Measurements from ENCODE around the gene SIN3A.

DNA sequence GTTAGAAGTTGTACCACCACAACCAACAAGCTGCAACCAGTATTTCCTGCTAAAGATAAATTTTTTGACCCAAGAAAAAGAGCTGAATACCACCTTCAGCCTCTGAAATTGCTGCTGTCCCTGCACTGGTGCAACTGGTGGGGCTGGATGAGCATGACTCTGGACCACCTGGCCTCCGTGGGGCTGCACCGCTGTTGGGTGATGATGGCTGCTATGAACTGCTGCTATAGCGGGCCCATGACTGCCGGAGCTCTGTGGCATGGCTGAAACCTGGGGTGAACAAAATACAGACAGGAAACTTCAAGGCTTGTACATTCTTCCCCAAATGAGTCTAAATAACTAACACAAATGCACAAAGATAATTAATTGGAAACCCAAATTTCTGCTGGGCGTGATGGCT, 28.9 kb downstream of the SIN3A start:
- TF ChIP-seq POLR2A (IDR thresholded peaks at IDR 0.05; ENCODE audit: low read length) (no peak), GATA1 (IDR thresholded peaks at IDR 0.05; ENCODE audit: low read depth, low read length) (no peak)

All from erythroblast (primary cell).